Panc1 (cell line): Measurements from ENCODE around the gene GRAMD2A. TPM values are rescaled to one million over a fixed set of nuclear protein-coding genes. Genes with fewer than 3 reads are reported as not detected.

ENCODE experiments used
- ATAC-seq: fragments of 200-7000 bp; cut with Tn5 transposase; 2 replicates; pipeline ENCODE4 v1.9.1; 2020; ENCODE audit warnings: mild to moderate bottlenecking, moderate library complexity
- BruUV-seq: library from RNA; stranded (reverse); fragments of 400-500 nt; replicated peaks from 2 replicates; lab custom pipeline; 2021; lab: Mats Ljungman, UMichigan
- CTCF ChIA-PET: fragments of 300-600 bp; sonication (Branson Sonifier 250); formaldehyde crosslinking; loops from one replicate; lab custom pipeline; 2022; ENCODE audit warnings: antibody characterized with exemption; lab: Charles Lee
- POLR2A ChIA-PET: fragments of 300-600 bp; sonication (Branson Sonifier 250); formaldehyde crosslinking; loops from one replicate; lab custom pipeline; 2022; ENCODE audit warnings: antibody characterized with exemption; lab: Charles Lee
- DNase-seq: peaks from one replicate; pipeline ENCODE4 v3.0.0-alpha.2; 2010; ENCODE audit warnings: low read depth, low spot score
- H3K27ac ChIP-seq: 2 replicates; pipeline ENCODE4 v1.5.1; 2011; ENCODE audit warnings: mild to moderate bottlenecking, low read length, inconsistent platforms
- H3K27me3 ChIP-seq: fragments of 200-500 bp; sonication (Bioruptor generic); 2 replicates; pipeline ENCODE4 v1.6.0; 2014; ENCODE audit warnings: low read length, inconsistent platforms; ENCODE audit not compliant: control insufficient read depth, insufficient read depth
- H3K36me3 ChIP-seq: fragments of 200-500 bp; sonication (Bioruptor generic); 2 replicates; pipeline ENCODE4 v1.5.1; 2014; ENCODE audit warnings: inconsistent platforms, mild to moderate bottlenecking, low read length, moderate library complexity; ENCODE audit not compliant: control insufficient read depth, insufficient read depth
- H3K4me1 ChIP-seq: 2 replicates; pipeline ENCODE4 v1.5.1; 2011; ENCODE audit warnings: inconsistent platforms, mild to moderate bottlenecking, low read length, moderate library complexity; ENCODE audit not compliant: control insufficient read depth, insufficient read depth
- H3K4me3 ChIP-seq, 2 experiments: 2 replicates each; pipeline ENCODE4 v1.5.1; 2011 to 2012; ENCODE audit warnings: low read depth in 2 of 2, low read length in 2 of 2, mild to moderate bottlenecking in 2 of 2, inconsistent platforms in 1 of 2, moderate library complexity in 1 of 2
- H3K9me3 ChIP-seq: fragments of 200-500 bp; sonication (Bioruptor generic); 2 replicates; pipeline ENCODE4 v1.5.1; 2014; ENCODE audit warnings: low read depth, mild to moderate bottlenecking, inconsistent platforms, low read length, moderate library complexity; ENCODE audit not compliant: control insufficient read depth, insufficient read depth
- CTCF ChIP-seq: fragments of 450-650 bp; IDR thresholded peaks from 2 replicates; pipeline ENCODE4 v1.5.1; 2017; ENCODE audit warnings: mild to moderate bottlenecking
- POLR2AphosphoS5 ChIP-seq: IDR thresholded peaks from 2 replicates; pipeline ENCODE4 v1.6.1; 2012; ENCODE audit warnings: mild to moderate bottlenecking, low read depth, low read length, moderate library complexity
- REST ChIP-seq, 2 experiments: IDR thresholded peaks; 2 replicates each; pipeline ENCODE4 v1.6.1; 2011 to 2012; ENCODE audit warnings: low read depth in 2 of 2, control low read depth in 1 of 2, low read length in 1 of 2, mild to moderate bottlenecking in 1 of 2, moderate library complexity in 1 of 2; ENCODE audit not compliant: insufficient read depth in 1 of 2
- SIN3A ChIP-seq: IDR thresholded peaks from 2 replicates; pipeline ENCODE4 v1.6.1; 2012; ENCODE audit warnings: low read depth, mild to moderate bottlenecking, low read length, moderate library complexity, borderline replicate concordance; ENCODE audit not compliant: insufficient read depth
- TCF7L2 ChIP-seq: IDR thresholded peaks from 2 replicates; pipeline ENCODE4 v1.6.1; 2011; ENCODE audit warnings: mild to moderate bottlenecking, low read depth, low read length, inconsistent platforms
- in situ Hi-C: cut with HindIII; loops from 2 replicates; pipeline ENCODE4 v1.10.0; 2016; ENCODE audit warnings: low sequenced_read_pairs, low pct_unique_long_range_greater_than_20kb
- intact Hi-C: fragments of 100-400 bp; cut with micrococcal nuclease; formaldehyde crosslinking; loops from one replicate; pipeline ENCODE4 v1.10.0; 2022; ENCODE audit not compliant: unreplicated experiment
- total RNA-seq: library from RNA; stranded (reverse); gene quantifications from one replicate; pipeline ENCODE4 v1.2.1, GENCODE V29; 2021; ENCODE audit not compliant: unreplicated experiment

Gene GRAMD2A
- total RNA-seq, 1 experiment from 2014 or later: 1.3 TPM

GRCh38 chr15:72167445-72167844, 30.1 kb downstream of the GRAMD2A start:
- DNase-seq (no peak), ATAC-seq (no peak)
- POLR2A ChIA-PET: no interaction called here
- no TSS peak for BruUV-seq
- no peaks in the 10 kb centered on the region for H3K27me3 ChIP-seq
- H3K4me1 ChIP-seq: no peaks in the 10 kb centered on the region
- in situ Hi-C loops (no loop called here), intact Hi-C loops (no loop called here)
- CTCF ChIA-PET: no interaction called here
- no peaks in the 10 kb centered on the region for H3K36me3 ChIP-seq
- no peaks in the 10 kb centered on the region for H3K9me3 ChIP-seq
- no peak overlapping the region for H3K27ac ChIP-seq
- H3K4me3 ChIP-seq: no peak overlapping the region
- TF ChIP-seq CTCF (no peak), POLR2AphosphoS5 (no peak), TCF7L2 (no peak), SIN3A (no peak), REST (IDR thresholded peaks at IDR 0.05; ENCODE audit: insufficient read depth in 1 of 2, low read depth in 2 of 2, low read length in 1 of 2) (no peak)

GRCh38 chr15:72166716-72167417, 30.7 kb downstream of the GRAMD2A start:
- Histone ChIP-seq H3K36me3 (no peaks in the 10 kb centered on the region), H3K9me3 (no peaks in the 10 kb centered on the region), H3K4me1 (no peaks in the 10 kb centered on the region), H3K4me3 (no peak overlapping the region), H3K27ac (no peak overlapping the region), H3K27me3 (no peaks in the 10 kb centered on the region)
- intact Hi-C loops (no loop called here), in situ Hi-C loops (no loop called here)
- no peak for DNase-seq
- BruUV-seq: no TSS peak
- TF ChIP-seq TCF7L2 (no peak), SIN3A (no peak), REST (IDR thresholded peaks at IDR 0.05; ENCODE audit: insufficient read depth in 1 of 2, low read depth in 2 of 2, low read length in 1 of 2) (no peak), POLR2AphosphoS5 (no peak), CTCF (no peak)
- ChIA-PET POLR2A (no interaction called here), CTCF (no interaction called here)
- no peak for ATAC-seq
